Measurements from ENCODE around the gene RSRC2. TPM values are rescaled to one million over a fixed set of nuclear protein-coding genes. Genes with fewer than 3 reads are reported as not detected.

Gene RSRC2
- total and polyA plus RNA-seq, 9 of the 15 experiments (the other 6 are each of a cell fraction or from before 2014, with no cell fraction given) = 52.6 to 123 (median 80.3) TPM

DNA sequence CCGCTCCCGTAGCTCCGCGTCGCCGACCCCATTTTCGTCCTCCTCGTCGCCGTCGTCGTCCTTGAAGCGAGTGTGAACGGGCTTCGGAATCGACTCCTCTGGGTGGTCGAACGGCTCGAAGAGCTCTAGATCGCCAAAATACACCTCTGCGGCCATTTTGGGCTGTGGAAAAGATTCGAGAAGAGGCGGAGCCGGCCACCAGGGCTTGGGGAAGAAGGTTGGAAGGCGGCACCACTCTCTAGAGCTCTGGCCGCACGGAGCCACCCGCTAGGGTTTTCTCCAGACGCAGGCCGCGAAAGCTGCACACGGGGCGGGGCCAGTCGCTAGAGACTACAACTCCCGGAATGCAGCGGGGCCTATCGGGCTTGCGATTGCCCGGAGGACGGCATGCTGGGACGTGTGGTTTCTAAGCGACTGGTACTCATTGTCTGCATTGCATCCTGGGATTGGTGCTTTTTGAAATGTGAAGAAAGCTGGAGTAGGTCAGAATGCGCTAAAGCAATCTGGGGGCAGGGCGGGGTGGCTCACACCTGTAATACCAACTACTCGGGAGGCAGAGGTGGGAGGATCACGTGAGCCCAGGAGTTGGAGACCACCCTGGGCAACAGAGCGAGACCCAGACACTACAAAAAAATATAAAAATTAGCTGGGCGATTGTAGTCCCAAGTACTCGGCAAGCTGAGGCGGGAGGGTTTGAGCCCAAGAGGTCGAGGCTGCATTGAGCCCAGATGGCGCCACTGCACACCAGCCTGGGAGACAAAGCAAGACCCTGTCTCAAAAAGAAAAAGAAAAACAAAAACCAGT is 25.8 kb downstream of the RSRC2 start, which contains the start of gene ZCCHC8 (continued):
- no peak for TF ChIP-seq ZFP30 (CRISPR knock-in tag; IDR thresholded peaks at IDR 0.05; ENCODE audit: borderline replicate concordance)
- TF ChIP-seq HOXB6 (CRISPR knock-in tag; IDR thresholded peaks at IDR 0.05; ENCODE audit: borderline replicate concordance) = no peak
- no peak; the same call in 1 of the 2 replicates for TF ChIP-seq ELF1 (tag; IDR thresholded peaks at IDR 0.05)
- no peak for TF ChIP-seq ZNF79 (CRISPR knock-in tag; IDR thresholded peaks at IDR 0.05; ENCODE audit: low read depth)
- TF ChIP-seq FOXJ3 (CRISPR knock-in tag; IDR thresholded peaks at IDR 0.05) = no peak
- TF ChIP-seq, protein P1, sequence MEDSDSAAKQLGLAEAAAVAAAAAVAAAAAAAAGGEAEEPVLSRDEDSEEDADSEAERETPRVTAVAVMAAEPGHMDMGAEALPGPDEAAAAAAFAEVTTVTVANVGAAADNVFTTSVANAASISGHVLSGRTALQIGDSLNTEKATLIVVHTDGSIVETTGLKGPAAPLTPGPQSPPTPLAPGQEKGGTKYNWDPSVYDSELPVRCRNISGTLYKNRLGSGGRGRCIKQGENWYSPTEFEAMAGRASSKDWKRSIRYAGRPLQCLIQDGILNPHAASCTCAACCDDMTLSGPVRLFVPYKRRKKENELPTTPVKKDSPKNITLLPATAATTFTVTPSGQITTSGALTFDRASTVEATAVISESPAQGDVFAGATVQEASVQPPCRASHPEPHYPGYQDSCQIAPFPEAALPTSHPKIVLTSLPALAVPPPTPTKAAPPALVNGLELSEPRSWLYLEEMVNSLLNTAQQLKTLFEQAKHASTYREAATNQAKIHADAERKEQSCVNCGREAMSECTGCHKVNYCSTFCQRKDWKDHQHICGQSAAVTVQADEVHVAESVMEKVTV (CRISPR knock-in tag; IDR thresholded peaks at IDR 0.05) = no peak
- TF ChIP-seq ESRRB (CRISPR knock-in tag; IDR thresholded peaks at IDR 0.05; ENCODE audit: borderline replicate concordance) = no peak
- TF ChIP-seq SFPQ (IDR thresholded peaks at IDR 0.05; ENCODE audit: low read depth, low read length) = no peak
- TF ChIP-seq MYC (IDR thresholded peaks at IDR 0.05; ENCODE audit: low read depth, low read length) = peak; percentile 79
- no peak for TF ChIP-seq MYC (CRISPR knock-in tag; IDR thresholded peaks at IDR 0.05; ENCODE audit: borderline replicate concordance, low read depth)
- no peak for TF ChIP-seq SNAPC5 (CRISPR knock-in tag; IDR thresholded peaks at IDR 0.05)
- no peak for TF ChIP-seq E2F3 (CRISPR knock-in tag; IDR thresholded peaks at IDR 0.05)
- TF ChIP-seq HNRNPH1 (optimal IDR thresholded peaks at IDR 0.05; ENCODE audit: low read depth, low read length) = no peak
- peak; percentile 64; the same call in 1 of the 2 replicates for TF ChIP-seq ZNF395 (CRISPR knock-in tag; IDR thresholded peaks at IDR 0.05)
- TF ChIP-seq U2AF2 (optimal IDR thresholded peaks at IDR 0.05; ENCODE audit: low read depth, low read length) = no peak
- no peak for TF ChIP-seq USF1 (CRISPR knock-in tag; IDR thresholded peaks at IDR 0.05)
- TF ChIP-seq DACH1 (IDR thresholded peaks at IDR 0.05; ENCODE audit: partially characterized antibody) = no peak
- TF ChIP-seq NEUROD1 (IDR thresholded peaks at IDR 0.05; ENCODE audit: borderline replicate concordance, low read depth, low read length, partially characterized antibody) = peak; percentile 44
- TF ChIP-seq WHSC1 (IDR thresholded peaks at IDR 0.05; ENCODE audit: low read length) = no peak
- no peak for TF ChIP-seq NCOA4 (IDR thresholded peaks at IDR 0.05; ENCODE audit: partially characterized antibody)
- TF ChIP-seq CREB1 (IDR thresholded peaks at IDR 0.05) = peak; percentile 75
- peak; percentile 64; the same call in 1 of the 2 replicates for TF ChIP-seq CREB1 (CRISPR knock-in tag; IDR thresholded peaks at IDR 0.05)

Measured in K562 (cell line).